Measurements from ENCODE around the gene ITCH. TPM values are rescaled to one million over a fixed set of nuclear protein-coding genes. Genes with fewer than 3 reads are reported as not detected.

The ITCH gene
- total and polyA plus RNA-seq, 2 experiments from 2014 or later, result 31.0 to 47.7 TPM

- no peak overlapping the region for H3K4me2 ChIP-seq (ENCODE audit: unreplicated experiment)
- H3K27me3 ChIP-seq (replicated peaks; ENCODE audit: insufficient read depth), result no peaks in the 10 kb centered on the region
- 87% methylated on average over 8 of the region's 8 CpGs for WGBS, 2 experiments (ENCODE audit: low coverage in 1 of 2, low lambda C conversion rate in 2 of 2, missing lambda C conversion rate in 2 of 2)
- H4K20me1 ChIP-seq (ENCODE audit: insufficient read depth), result no peaks in the 10 kb centered on the region
- H3K9ac ChIP-seq, result no peak overlapping the region
- no peak overlapping the region for H3K4me3 ChIP-seq
- H3K9me3 ChIP-seq (ENCODE audit: low read depth), result no peaks in the 10 kb centered on the region
- no peak for TF ChIP-seq EZH2phosphoT487 (IDR thresholded peaks at IDR 0.05; ENCODE audit: insufficient read depth, low read depth)
- peaks cover 61% of the 10 kb centered on the region for H3K79me2 ChIP-seq (ENCODE audit: insufficient read depth)
- H3K27ac ChIP-seq, result no peak overlapping the region
- peaks cover 9% of the 10 kb centered on the region for H3F3A ChIP-seq (ENCODE audit: insufficient read depth)
- DNase-seq, result no peak
- peaks cover 65% of the 10 kb centered on the region for H3K36me3 ChIP-seq (ENCODE audit: low read depth)
- H3K9me2 ChIP-seq (ENCODE audit: insufficient read depth), result no peaks in the 10 kb centered on the region
- no peak overlapping the region for H2AFZ ChIP-seq
- H3K4me1 ChIP-seq (ENCODE audit: insufficient read depth), result peaks cover 4% of the 10 kb centered on the region
- in situ Hi-C loops (cut with MboI), result no loop called here
These were observed 168.7 kb downstream of the ITCH start for GRCh38 chr20:34531608-34532265.

GRCh38 chr20:34532320-34532719 lies 169.2 kb downstream of the ITCH start:
- no peaks in the 10 kb centered on the region for H3K4me1 ChIP-seq (ENCODE audit: insufficient read depth)
- H3K27me3 ChIP-seq (replicated peaks; ENCODE audit: insufficient read depth), result no peaks in the 10 kb centered on the region
- H3K9ac ChIP-seq, result no peak overlapping the region
- H3K9me3 ChIP-seq (ENCODE audit: low read depth), result no peaks in the 10 kb centered on the region
- no peak for DNase-seq
- peaks cover 59% of the 10 kb centered on the region for H3K36me3 ChIP-seq (ENCODE audit: low read depth)
- TF ChIP-seq EZH2phosphoT487 (IDR thresholded peaks at IDR 0.05; ENCODE audit: insufficient read depth, low read depth), result no peak
- no peak for TF ChIP-seq EZH2 (IDR thresholded peaks at IDR 0.05; ENCODE audit: insufficient read depth, poor library complexity, severe bottlenecking)
- H3K4me2 ChIP-seq (ENCODE audit: unreplicated experiment), result no peak overlapping the region
- peaks cover 55% of the 10 kb centered on the region for H3K79me2 ChIP-seq (ENCODE audit: insufficient read depth)
- WGBS, 2 experiments (ENCODE audit: low coverage in 1 of 2, low lambda C conversion rate in 2 of 2, missing lambda C conversion rate in 2 of 2), result 81 to 84% methylated on average over 8 of the region's 8 CpGs
- in situ Hi-C loops (cut with MboI), result no loop called here
- H2AFZ ChIP-seq, result no peak overlapping the region
- H3F3A ChIP-seq (ENCODE audit: insufficient read depth), result peaks cover 3% of the 10 kb centered on the region; the same call in 1 of the 2 replicates
- no peak overlapping the region for H3K27ac ChIP-seq
- H3K4me3 ChIP-seq, result no peak overlapping the region
- H3K9me2 ChIP-seq (ENCODE audit: insufficient read depth), result no peaks in the 10 kb centered on the region
- no peaks in the 10 kb centered on the region for H4K20me1 ChIP-seq (ENCODE audit: insufficient read depth)

- no peak overlapping the region for H3K27ac ChIP-seq
- peaks cover 51% of the 10 kb centered on the region for H3K79me2 ChIP-seq (ENCODE audit: insufficient read depth)
- TF ChIP-seq EZH2phosphoT487 (IDR thresholded peaks at IDR 0.05; ENCODE audit: insufficient read depth, low read depth) (no peak), EZH2 (IDR thresholded peaks at IDR 0.05; ENCODE audit: insufficient read depth, poor library complexity, severe bottlenecking) (no peak)
- H4K20me1 ChIP-seq (ENCODE audit: insufficient read depth), result no peaks in the 10 kb centered on the region
- in situ Hi-C loops (cut with MboI), result no loop called here
- H3K4me3 ChIP-seq, result no peak overlapping the region
- WGBS, 2 experiments (ENCODE audit: low coverage in 1 of 2, low lambda C conversion rate in 2 of 2, missing lambda C conversion rate in 2 of 2), result 89 to 92% methylated on average over 7 of the region's 7 CpGs
- no peaks in the 10 kb centered on the region for H3K27me3 ChIP-seq (replicated peaks; ENCODE audit: insufficient read depth)
- DNase-seq, result no peak
- no peaks in the 10 kb centered on the region for H3K4me1 ChIP-seq (ENCODE audit: insufficient read depth)
- H2AFZ ChIP-seq, result no peak overlapping the region
- H3K36me3 ChIP-seq (ENCODE audit: low read depth), result peaks cover 54% of the 10 kb centered on the region
- no peaks in the 10 kb centered on the region for H3K9me2 ChIP-seq (ENCODE audit: insufficient read depth)
- H3K9me3 ChIP-seq (ENCODE audit: low read depth), result no peaks in the 10 kb centered on the region
- H3K4me2 ChIP-seq (ENCODE audit: unreplicated experiment), result no peak overlapping the region
- H3F3A ChIP-seq (ENCODE audit: insufficient read depth), result no peaks in the 10 kb centered on the region
- H3K9ac ChIP-seq, result no peak overlapping the region
These were observed 169.7 kb downstream of the ITCH start for GRCh38 chr20:34532756-34533155.

- Histone ChIP-seq H3K9ac (no peak overlapping the region), H3K79me2 (ENCODE audit: insufficient read depth) (peaks cover 37% of the 10 kb centered on the region), H3K4me1 (ENCODE audit: insufficient read depth) (peaks cover 4% of the 10 kb centered on the region; the same call in 1 of the 2 replicates), H3K9me3 (ENCODE audit: low read depth) (no peaks in the 10 kb centered on the region), H3K27ac (no peak overlapping the region), H3K36me3 (ENCODE audit: low read depth) (peaks cover 49% of the 10 kb centered on the region), H3K4me3 (no peak overlapping the region), H3K9me2 (ENCODE audit: insufficient read depth) (no peaks in the 10 kb centered on the region), H3K27me3 (replicated peaks; ENCODE audit: insufficient read depth) (no peaks in the 10 kb centered on the region), H4K20me1 (ENCODE audit: insufficient read depth) (no peaks in the 10 kb centered on the region), H3F3A (ENCODE audit: insufficient read depth) (peaks cover 4% of the 10 kb centered on the region; the same call in 1 of the 2 replicates), H2AFZ (no peak overlapping the region), H3K4me2 (ENCODE audit: unreplicated experiment) (no peak overlapping the region)
- WGBS, 2 experiments (ENCODE audit: low coverage in 1 of 2, low lambda C conversion rate in 2 of 2, missing lambda C conversion rate in 2 of 2), result 92% methylated on average over 15 of the region's 15 CpGs
- no peak for DNase-seq
- TF ChIP-seq EZH2phosphoT487 (IDR thresholded peaks at IDR 0.05; ENCODE audit: insufficient read depth, low read depth) (no peak), EZH2 (IDR thresholded peaks at IDR 0.05; ENCODE audit: insufficient read depth, poor library complexity, severe bottlenecking) (no peak)
- in situ Hi-C loops (cut with MboI), result no loop called here
These were observed 171.5 kb downstream of the ITCH start for GRCh38 chr20:34534391-34535165.
